Limb (tissue), 2 donors: ENCODE data around the gene RRP1.

Experiments
- DNase-seq, 2 donors: peaks; one replicate each; pipeline ENCODE4 v3.0.0-alpha.2; 2016; ENCODE audit errors: extremely low spot score in 2 of 2

RRP1 gene

DNA sequence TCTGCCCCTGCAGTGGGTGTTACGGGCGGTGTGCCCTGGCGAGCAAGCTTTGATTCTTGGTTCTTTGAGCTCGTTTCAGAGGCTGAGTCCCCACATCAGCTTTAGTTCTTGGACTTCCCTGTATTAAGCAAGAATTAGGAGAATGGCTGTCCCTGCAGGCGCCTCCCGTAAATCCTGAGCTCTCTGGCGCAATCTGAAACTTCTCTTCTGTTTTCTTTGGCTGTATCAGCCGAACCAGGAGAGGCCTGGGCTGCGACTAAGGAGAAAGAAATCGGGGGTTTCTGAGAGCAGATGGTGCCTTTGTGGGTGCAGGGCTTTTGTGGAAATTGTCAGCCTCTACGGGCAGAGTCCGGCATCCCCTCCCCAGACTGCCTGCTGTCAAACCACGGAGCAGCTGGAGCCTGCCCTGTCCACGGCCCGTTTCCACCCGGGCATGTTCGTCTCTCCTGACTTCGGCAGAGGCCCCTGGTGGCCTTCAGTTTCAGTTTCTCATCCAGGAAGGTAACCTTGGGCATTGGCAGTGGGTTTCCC, 31.2 kb upstream of the RRP1 start:
- peak; percentile 59 to 60 for DNase-seq

GRCh38 chr21:43758811-43759210, 30.6 kb upstream of the RRP1 start:
- DNase-seq = no peak

DNA sequence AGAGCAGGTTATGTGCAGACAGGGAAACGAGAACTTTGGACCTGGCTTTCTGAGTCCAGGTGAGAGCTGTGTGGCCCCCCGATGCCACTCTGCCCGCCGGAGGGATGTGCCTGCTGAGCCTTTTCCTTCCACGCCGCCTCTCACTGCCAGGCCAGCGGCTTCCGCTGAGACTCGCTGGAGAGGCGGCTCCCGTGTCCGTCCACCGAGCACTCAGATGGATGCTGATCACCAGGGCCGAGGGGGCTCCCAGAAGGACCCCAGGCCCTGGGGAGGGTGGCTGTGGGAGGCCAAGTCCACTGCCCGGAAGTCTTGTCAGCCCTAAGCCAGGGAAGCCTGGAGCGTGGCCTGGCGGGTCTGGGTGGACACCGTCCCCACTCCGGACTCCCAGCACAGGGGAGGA, 29.7 kb upstream of the RRP1 start:
- DNase-seq = no peak

DNA sequence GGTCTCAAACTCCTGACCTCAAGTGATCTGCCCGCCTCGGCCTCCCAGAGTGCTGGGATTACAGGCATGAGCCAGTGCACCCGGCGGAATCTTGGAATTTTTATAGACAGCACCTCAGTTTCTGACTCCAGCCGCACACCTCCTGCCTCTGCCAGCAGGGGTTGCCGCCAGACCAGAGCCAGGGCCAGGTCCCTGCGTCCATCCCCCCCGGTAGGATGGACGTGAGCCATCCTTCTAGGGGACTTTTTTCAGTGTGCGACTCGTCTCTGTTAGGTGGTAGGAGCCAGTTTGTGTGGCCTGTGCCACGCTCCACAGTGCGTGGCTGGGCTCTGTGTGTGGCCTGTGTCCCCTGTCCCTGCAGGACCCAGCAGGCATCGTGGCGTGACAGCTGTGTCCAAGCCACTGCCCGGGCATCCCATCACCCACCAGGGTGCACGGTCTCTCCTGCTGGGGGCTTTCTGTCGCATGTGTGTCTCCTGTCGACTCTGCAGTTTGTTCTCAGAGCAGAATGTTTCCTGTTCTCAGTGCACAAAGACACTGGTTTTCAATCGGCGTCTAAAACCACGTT, 28.9 kb upstream of the RRP1 start:
- no peak for DNase-seq

- DNase-seq = no peak
Observed at GRCh38 chr21:43761886-43762285, 27.5 kb upstream of the RRP1 start.

DNA sequence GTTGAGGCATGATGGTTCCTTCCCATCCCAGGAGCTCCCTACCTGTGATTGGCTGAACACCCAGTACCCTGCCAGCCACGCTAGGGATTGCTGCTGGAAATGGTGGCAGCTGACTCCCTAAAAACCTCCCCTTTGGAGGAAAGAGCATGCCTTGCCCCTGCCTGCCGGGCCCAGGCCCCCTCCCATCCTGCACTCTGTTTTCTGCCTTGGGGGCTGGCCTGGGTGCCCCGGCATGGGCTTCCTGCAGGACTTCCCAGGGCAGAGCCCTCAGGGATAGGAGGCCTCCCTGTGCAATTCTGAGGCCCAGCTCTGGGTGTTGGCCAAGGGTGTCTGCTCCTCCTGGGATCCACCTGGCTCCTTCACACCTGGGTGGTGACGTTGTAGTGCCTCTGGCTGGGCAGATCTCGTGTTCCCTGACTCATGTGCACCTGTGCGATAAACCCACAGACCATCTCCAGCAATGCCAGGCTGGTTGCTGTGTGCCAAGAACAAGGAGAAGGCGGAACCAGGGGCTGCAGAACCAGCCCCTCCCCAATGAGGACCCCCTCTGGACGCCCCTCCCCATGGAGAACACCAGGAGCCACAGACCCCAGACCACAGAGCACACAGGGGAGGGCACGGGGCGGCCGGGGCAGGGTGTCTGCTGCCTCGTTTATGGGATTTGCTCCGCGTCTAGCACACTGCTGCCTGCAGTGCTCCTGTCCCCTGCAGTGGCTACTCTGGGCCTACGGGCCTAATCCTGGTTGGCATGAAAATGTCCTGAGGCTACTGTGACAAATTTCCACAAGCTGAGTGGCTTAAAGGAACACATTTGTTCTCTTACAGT, 26.9 kb upstream of the RRP1 start:
- DNase-seq = no peak

DNA sequence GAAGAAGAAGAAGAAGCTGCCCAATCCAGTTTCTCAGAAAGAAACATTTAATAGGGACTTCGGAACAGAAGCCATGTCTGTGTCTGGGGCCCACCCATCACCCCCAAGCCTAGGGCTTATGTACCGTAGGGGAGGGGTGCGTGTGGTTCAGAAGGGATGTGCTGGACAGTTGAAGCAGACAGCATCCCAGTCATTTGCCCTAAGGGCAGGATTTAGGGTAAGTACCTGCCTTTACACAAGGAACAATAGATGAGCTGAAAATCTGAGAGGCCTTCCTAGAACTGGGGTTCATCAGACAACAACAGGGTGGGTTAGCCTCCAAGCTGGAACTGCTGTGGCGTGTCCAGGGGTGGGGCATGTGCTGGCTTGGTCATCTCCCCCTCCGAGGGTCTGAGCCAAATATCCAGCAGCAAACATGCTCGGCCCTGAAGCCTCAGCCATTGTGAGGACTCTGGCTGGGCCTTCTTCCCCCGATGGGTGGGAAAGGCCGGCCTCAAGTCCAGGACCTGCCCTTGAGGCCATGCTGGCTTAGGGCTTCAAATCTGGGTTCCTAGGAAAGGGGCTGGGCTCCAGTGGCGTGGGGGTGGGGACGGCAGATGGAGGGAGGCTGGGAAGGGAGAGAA, 25.4 kb upstream of the RRP1 start:
- DNase-seq = no peak

DNA sequence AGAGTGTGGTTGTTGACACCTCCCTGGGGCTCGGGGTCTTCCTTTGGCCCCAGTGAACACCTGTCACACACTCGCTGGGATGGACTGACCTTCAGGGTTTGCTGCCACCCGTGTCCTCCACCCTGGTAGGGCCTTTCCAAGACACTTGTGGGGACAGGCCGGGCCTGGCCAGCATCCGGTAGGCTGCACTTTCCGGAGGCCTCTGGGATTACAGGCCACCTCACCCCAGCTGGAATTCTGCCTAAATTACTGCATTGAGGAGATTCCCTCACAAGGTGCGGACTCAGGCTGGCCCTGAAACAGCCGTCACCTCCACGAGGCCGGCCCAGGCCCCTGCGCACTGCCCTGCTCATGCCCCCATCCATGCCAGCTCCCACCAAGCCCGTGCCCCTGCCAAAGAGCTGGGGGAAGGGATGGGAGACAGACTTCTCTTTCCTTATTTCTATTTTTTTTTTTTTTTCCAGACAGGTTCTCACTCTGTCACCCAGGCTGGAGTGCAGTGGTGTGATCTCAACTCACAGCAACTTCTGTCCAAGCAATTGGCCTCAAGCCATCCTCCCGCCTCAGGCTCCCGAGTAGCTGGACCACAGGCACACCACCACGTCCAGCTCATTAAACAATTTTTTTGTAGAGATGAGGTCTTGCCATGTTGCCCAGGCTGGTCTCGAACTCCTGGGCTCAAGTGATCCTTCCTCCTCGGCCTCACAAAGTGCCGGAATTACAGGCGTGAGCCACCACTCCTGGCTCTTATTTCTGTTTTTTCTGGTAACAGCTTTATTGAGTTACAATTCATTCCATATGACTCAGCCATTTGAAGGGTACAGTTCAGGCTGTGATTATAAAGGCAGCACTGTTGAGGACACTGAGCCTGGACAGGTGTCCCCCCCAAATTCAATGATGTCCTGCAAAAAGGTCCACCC, 24.5 kb upstream of the RRP1 start:
- no peak for DNase-seq

- no peak for DNase-seq
Observed at GRCh38 chr21:43766734-43767497, 22.5 kb upstream of the RRP1 start.

DNA sequence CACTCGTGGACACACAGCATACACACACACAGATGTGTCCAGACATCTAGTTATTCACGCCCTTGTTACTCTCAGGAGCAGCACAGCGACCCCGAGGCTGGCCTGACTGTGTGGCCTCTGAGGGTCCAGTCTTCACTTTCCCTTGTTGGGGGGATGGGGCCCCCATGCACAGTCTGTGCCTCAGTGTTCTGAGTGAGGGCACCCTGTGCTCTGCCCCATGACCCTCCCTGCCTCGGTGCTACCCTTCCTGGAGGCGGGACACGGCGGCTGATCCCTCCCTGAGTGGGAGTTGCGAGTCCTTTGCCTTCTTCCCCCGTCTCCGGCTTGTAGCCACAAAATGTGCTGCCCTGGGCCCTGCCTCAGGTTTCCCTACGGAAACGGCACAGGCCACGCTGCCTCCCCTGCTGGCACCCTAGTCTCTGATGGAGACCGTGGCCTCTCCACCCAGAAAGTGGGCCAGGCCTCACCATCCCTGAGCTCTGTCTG, 21.8 kb upstream of the RRP1 start:
- DNase-seq = no peak

- no peak for DNase-seq
Observed at GRCh38 chr21:43767984-43768867, 21.2 kb upstream of the RRP1 start.

DNA sequence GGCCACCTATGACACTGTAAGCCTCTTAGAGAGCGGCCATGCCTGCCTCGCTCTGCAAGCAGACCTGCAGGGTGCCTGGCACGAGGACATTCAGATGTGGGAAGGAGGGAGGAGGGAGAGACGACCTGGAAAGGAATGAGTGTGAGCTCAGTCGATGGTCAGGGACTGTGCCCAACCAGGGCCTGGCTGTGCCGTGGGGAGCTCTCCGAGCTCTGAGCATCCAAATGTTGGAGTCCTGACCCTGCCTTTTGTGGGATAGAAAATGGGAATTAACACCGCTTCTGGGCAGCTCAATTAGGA, 20.6 kb upstream of the RRP1 start:
- no peak for DNase-seq

DNA sequence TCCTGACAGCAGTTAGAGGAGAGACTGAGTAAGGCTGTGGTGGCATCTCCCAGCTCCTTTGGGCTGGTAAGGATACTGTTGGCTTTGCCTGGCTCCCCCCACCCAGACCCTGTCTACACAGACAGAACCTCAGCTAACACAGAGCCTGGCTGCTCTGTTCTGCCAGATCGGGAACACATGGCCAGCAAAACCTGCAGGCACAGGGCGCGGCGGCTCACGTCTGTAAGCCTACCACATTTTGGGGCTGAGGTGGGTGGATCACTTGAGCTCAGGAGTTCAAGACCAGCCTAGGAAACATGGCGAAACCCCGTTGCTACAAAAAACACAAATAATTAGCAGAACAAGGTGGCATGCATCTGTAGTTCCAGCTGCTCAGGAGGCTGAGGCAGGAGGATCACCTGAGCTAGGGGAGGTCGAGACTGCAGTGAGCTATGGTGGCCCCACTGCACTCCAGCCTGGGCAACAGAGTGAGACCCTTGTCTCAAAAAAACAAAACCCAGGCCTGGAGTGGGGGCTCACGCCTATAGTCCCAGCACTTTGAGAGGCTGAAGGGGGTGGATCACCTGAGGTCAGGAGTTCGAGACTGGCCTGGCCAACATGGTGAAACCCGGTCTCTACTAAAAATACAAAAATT, 19.9 kb upstream of the RRP1 start:
- no peak for DNase-seq

DNA sequence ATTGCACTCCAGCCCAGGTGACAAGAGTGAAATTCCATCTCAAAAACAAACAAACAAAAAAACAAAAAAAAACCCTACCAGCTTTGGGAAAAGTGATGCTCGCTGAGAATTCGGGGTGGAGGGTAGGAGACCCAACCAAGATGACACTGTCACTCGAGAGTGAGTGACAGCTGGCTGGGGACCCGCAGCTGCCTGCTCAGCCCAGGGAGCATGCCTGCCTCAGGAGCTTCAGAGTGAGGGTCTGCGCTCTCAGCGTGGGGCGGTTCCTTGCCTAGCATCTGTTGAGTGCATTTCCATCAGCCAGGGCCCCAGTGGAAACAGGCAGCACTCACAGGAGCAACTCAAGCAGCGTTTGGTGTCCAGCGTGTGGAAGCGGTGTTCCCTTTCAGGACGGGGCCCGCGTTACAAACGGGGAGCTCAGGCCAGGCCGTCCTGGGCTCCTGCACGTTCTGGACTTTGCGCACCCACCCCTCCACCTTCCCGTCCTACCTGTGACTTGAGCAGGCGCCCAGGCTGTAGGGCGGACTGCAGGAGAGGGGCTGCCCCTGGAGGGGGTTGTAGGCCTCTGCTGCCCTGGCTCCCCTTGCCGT, 19.2 kb upstream of the RRP1 start:
- no peak for DNase-seq

GRCh38 chr21:43771199-43771675, 18.1 kb upstream of the RRP1 start:
- DNase-seq = no peak

- DNase-seq = no peak
Observed at GRCh38 chr21:43771698-43772424, 17.5 kb upstream of the RRP1 start.

DNA sequence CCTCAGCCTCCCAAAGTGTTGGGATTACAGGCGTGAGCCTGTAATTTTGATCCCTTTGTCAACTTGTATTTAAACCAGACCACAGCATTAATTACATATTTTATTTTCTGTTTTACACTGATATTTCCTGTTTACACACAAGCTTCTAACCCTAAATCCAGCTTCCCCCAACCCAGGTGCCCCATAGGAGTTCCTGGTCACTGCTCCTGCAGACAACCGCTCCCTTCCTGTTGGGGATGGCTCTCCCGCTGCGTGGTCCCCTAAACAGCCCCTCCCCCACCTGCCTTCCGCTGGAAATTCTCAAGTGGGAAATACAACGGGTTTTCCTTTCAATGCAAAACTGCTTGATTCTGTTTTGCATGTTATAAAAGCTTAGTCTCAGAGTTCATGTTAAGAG, 17.0 kb upstream of the RRP1 start:
- DNase-seq = no peak

GRCh38 chr21:43774163-43774562, 15.2 kb upstream of the RRP1 start:
- DNase-seq = no peak
